NB4 (cell line): ENCODE results near the gene CMSS1.

Experiments used
- CTCF ChIP-seq: IDR thresholded peaks from one replicate; pipeline ENCODE4 v1.5.1; 2012; ENCODE audit warnings: low read depth, low read length
- MAX ChIP-seq: IDR thresholded peaks from 2 replicates; pipeline ENCODE4 v1.6.1; 2011; ENCODE audit warnings: low read depth, low read length
- POLR2A ChIP-seq: IDR thresholded peaks from 2 replicates; pipeline ENCODE4 v1.6.1; 2011; ENCODE audit warnings: mild to moderate bottlenecking; ENCODE audit not compliant: insufficient read length; ENCODE audit errors: extremely low read depth

GRCh38 chr3:100083209-100083608, 265.5 kb downstream of the CMSS1 start:
- TF ChIP-seq MAX (no peak), CTCF (no peak), POLR2A (no peak)
